Kidney epithelial cell (primary cell): ENCODE data around the gene RAI14. TPM values are rescaled to one million over a fixed set of nuclear protein-coding genes. Genes with fewer than 3 reads are reported as not detected.
"Not testable (repeated sequence)": the region's sequence is repeated elsewhere in the genome, so short reads cannot be mapped to it uniquely, and the experiment has no call there.

Experiments used
- DNase-seq: peaks from one replicate; pipeline ENCODE4 v3.0.0-alpha.2; 2010; ENCODE audit warnings: low read depth
- H3K27me3 ChIP-seq: 2 replicates; pipeline ENCODE4 v1.6.0; 2011; ENCODE audit warnings: low read length; ENCODE audit not compliant: control insufficient read depth, insufficient read depth
- H3K36me3 ChIP-seq: 2 replicates; pipeline ENCODE4 v1.5.1; 2011; ENCODE audit warnings: low read length; ENCODE audit not compliant: control insufficient read depth, insufficient read depth
- H3K4me3 ChIP-seq: 2 replicates; pipeline ENCODE4 v1.5.1; 2011; ENCODE audit warnings: low read depth, mild to moderate bottlenecking, control low read depth, low read length
- total RNA-seq: library from RNA; depleted of rRNA; stranded (reverse); fragments of >200 nt; gene quantifications from 2 replicates; pipeline ENCODE4 v1.2.3, GENCODE V29; 2015
- TF ChIP-seq, protein P1 (sequence below): IDR thresholded peaks from 2 replicates; pipeline ENCODE4 v1.5.1; 2011; ENCODE audit warnings: mild to moderate bottlenecking, moderate library complexity, low read length, control low read depth, inconsistent platforms; ENCODE audit not compliant: insufficient read depth, poor library complexity, severe bottlenecking

The RAI14 gene
- total RNA-seq, 1 donor from 2014 or later = 116 TPM

- H3K4me3 ChIP-seq = no peak overlapping the region
These were observed 170.2 kb downstream of the RAI14 start for GRCh38 chr5:34826347-34826746.

GRCh38 chr5:34827588-34828506 is 171.7 kb downstream of the RAI14 start:
- Histone ChIP-seq H3K4me3 (no peak overlapping the region), H3K36me3 (peaks cover 7% of the 10 kb centered on the region), H3K27me3 (no peaks in the 10 kb centered on the region)
- DNase-seq = no peak
- TF ChIP-seq, protein P1, sequence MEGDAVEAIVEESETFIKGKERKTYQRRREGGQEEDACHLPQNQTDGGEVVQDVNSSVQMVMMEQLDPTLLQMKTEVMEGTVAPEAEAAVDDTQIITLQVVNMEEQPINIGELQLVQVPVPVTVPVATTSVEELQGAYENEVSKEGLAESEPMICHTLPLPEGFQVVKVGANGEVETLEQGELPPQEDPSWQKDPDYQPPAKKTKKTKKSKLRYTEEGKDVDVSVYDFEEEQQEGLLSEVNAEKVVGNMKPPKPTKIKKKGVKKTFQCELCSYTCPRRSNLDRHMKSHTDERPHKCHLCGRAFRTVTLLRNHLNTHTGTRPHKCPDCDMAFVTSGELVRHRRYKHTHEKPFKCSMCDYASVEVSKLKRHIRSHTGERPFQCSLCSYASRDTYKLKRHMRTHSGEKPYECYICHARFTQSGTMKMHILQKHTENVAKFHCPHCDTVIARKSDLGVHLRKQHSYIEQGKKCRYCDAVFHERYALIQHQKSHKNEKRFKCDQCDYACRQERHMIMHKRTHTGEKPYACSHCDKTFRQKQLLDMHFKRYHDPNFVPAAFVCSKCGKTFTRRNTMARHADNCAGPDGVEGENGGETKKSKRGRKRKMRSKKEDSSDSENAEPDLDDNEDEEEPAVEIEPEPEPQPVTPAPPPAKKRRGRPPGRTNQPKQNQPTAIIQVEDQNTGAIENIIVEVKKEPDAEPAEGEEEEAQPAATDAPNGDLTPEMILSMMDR = no peak

More at GRCh38 chr5:34826347-34826746, 170.2 kb downstream of the RAI14 start:
- peaks cover 7% of the 10 kb centered on the region for H3K36me3 ChIP-seq
- no peak for DNase-seq
- H3K27me3 ChIP-seq = no peaks in the 10 kb centered on the region
- TF ChIP-seq, protein P1 = no peak

- not testable (repeated sequence) for DNase-seq, H3K36me3 ChIP-seq, H3K4me3 ChIP-seq, H3K27me3 ChIP-seq
These were observed 174.7 kb downstream of the RAI14 start for GRCh38 chr5:34830827-34831226.

DNA sequence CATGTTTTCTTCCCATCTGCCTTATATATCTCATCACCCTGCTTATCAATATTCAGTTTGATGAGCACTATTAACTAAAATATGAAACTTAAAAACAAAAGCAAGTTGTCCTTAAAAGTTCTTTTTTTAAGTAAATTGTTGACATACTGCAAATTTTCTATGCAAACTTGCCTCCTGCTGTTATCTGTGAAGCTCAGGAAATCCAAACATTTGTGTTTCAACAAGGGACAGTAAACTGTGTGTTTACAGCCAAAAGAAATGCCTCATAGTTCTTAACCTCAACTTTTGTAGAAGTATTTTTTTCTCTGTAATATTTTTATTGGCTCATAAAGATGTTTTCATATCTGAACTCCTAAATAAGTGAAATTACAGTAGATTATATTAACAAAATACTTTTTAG is 175.2 kb downstream of the RAI14 start:
- Histone ChIP-seq H3K27me3 (no peaks in the 10 kb centered on the region), H3K36me3 (peaks cover 2% of the 10 kb centered on the region), H3K4me3 (no peak overlapping the region)
- TF ChIP-seq, protein P1 = no peak
- DNase-seq = no peak

DNA sequence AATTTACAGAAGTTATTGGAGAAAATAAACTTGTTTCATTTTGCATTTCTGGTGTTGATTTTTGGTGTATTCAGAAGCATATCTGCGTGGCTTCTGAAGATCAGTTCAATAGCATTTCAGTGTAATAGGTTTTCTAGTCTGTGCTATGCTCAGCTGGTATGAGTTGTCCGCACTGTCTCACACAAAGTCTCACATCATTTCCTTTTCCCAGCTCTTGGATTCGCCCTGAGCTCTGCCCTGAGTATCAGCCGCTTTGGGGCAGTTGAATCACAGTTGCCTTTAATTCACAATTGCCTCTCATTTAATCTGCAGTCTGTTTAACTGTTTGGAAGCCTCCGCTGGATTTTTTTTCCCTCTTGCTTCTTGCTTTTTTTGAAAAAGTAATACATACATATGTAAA is 176.4 kb downstream of the RAI14 start:
- Histone ChIP-seq H3K4me3 (no peak overlapping the region), H3K36me3 (peaks cover 2% of the 10 kb centered on the region), H3K27me3 (no peaks in the 10 kb centered on the region)
- TF ChIP-seq, protein P1 = no peak
- no peak for DNase-seq

DNA sequence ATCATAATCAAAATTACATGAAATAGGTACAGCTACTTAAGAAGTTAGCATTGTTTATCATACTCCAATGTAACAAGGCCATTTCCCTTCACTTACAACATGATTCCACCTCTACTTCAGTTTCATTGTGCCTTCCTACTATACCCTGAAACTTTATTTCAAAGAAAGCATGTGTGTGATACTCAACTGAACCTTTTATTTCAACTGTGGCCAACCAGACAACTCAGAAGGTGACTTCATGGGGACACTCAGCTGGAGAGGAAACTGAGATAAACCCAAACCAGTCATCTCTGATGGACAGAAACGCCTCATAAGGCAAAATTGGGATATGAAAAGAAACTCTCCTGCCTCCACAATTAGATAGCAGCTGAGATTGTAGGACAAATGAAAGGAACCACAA is 177.0 kb downstream of the RAI14 start:
- TF ChIP-seq, protein P1 = no peak
- no peak for DNase-seq
- H3K36me3 ChIP-seq = peaks cover 2% of the 10 kb centered on the region
- no peak overlapping the region for H3K4me3 ChIP-seq
- no peaks in the 10 kb centered on the region for H3K27me3 ChIP-seq
